OCI-LY7 (cell line): ENCODE measurements around the gene SCN3A. TPM values are rescaled to one million over a fixed set of nuclear protein-coding genes. Genes with fewer than 3 reads are reported as not detected.

Experiments used
- BruUV-seq: library from RNA; stranded (reverse); fragments of 400-500 nt; replicated peaks from 2 replicates; lab custom pipeline; 2021; lab: Mats Ljungman, UMichigan
- CTCF ChIA-PET: fragments of 300-600 bp; sonication (Branson Sonifier 250); formaldehyde crosslinking; loops from one replicate; lab custom pipeline; 2022; ENCODE audit warnings: antibody characterized with exemption; ENCODE audit not compliant: unreplicated experiment; lab: Charles Lee
- POLR2A ChIA-PET: fragments of 300-600 bp; sonication (Branson Sonifier 250); formaldehyde crosslinking; loops from one replicate; lab custom pipeline; 2022; ENCODE audit warnings: antibody characterized with exemption; lab: Charles Lee
- DNase-seq: peaks from one replicate; pipeline ENCODE4 v3.0.0-alpha.2; 2015; ENCODE audit warnings: low spot score
- H2AFZ ChIP-seq: fragments of 200-600 bp; sonication (generic), shearing (Covaris generic); 2 replicates; pipeline ENCODE4 v1.6.1; 2014; ENCODE audit warnings: mild to moderate bottlenecking, antibody characterized with exemption, low read length, moderate library complexity
- H3K27ac ChIP-seq: fragments of 200-600 bp; sonication (generic); 2 replicates; pipeline ENCODE4 v1.5.1; 2014; ENCODE audit warnings: mixed run types, low read depth, mild to moderate bottlenecking, moderate library complexity, low read length, inconsistent platforms; ENCODE audit not compliant: poor library complexity, severe bottlenecking
- H3K36me3 ChIP-seq: fragments of 200-600 bp; sonication (generic); 2 replicates; pipeline ENCODE4 v1.6.1; 2014; ENCODE audit warnings: mild to moderate bottlenecking, antibody characterized with exemption, low read length, moderate library complexity, mixed read lengths; ENCODE audit not compliant: insufficient read depth
- H3K4me1 ChIP-seq: fragments of 200-600 bp; sonication (generic); 2 replicates; pipeline ENCODE4 v1.5.1; 2014; ENCODE audit warnings: mild to moderate bottlenecking, low read length; ENCODE audit not compliant: insufficient read depth, poor library complexity, severe bottlenecking
- H3K4me2 ChIP-seq: fragments of 200-600 bp; sonication (generic); 2 replicates; pipeline ENCODE4 v1.6.1; 2014; ENCODE audit warnings: mild to moderate bottlenecking, low read length
- H3K4me3 ChIP-seq: fragments of 200-600 bp; sonication (generic); 2 replicates; pipeline ENCODE4 v1.5.1; 2014; ENCODE audit warnings: mild to moderate bottlenecking, low read depth, low read length; ENCODE audit not compliant: poor library complexity, severe bottlenecking
- H3K79me2 ChIP-seq: fragments of 200-600 bp; sonication (generic); 2 replicates; pipeline ENCODE4 v1.6.1; 2016; ENCODE audit warnings: low read depth, mild to moderate bottlenecking, low read length, moderate library complexity, mixed read lengths; ENCODE audit not compliant: insufficient read depth
- H3K9me2 ChIP-seq: fragments of 200-600 bp; sonication (generic); 2 replicates; pipeline ENCODE4 v1.6.1; 2016; ENCODE audit warnings: mild to moderate bottlenecking, low read length, mixed read lengths; ENCODE audit not compliant: insufficient read depth
- H3K9me3 ChIP-seq: fragments of 200-600 bp; sonication (generic); 2 replicates; pipeline ENCODE4 v1.6.1; 2014; ENCODE audit warnings: mild to moderate bottlenecking, mixed run types, low read length, mixed read lengths
- H4K20me1 ChIP-seq: fragments of 200-600 bp; sonication (generic); 2 replicates; pipeline ENCODE4 v1.6.1; 2014; ENCODE audit warnings: mild to moderate bottlenecking, antibody characterized with exemption, low read length, moderate library complexity, mixed read lengths; ENCODE audit not compliant: insufficient read depth
- CTCF ChIP-seq: fragments of 200-600 bp; sonication (generic); conservative IDR thresholded peaks from 2 replicates; pipeline ENCODE4 v1.5.1; 2014; ENCODE audit warnings: mild to moderate bottlenecking, antibody characterized with exemption, low read length, moderate library complexity, mixed read lengths
- EZH2phosphoT487 ChIP-seq: fragments of 200-600 bp; sonication (generic); IDR thresholded peaks from 2 replicates; pipeline ENCODE4 v1.6.1; 2018; ENCODE audit warnings: low read depth, borderline replicate concordance, mild to moderate bottlenecking, mixed run types, antibody characterized with exemption, low read length, moderate library complexity, mixed read lengths
- intact Hi-C: fragments of 100-400 bp; cut with micrococcal nuclease; formaldehyde crosslinking; loops from one replicate; pipeline ENCODE4 v1.10.0; 2022; ENCODE audit not compliant: unreplicated experiment
- total RNA-seq, 2 experiments: library from RNA; depleted of rRNA in 1 of 2; stranded (reverse); fragments of >200 nt in 1 of 2; shearing (Covaris generic) in 1 of 2; gene quantifications; 2 replicates each; pipeline ENCODE4 v1.2.3, GENCODE V29; 2014 to 2022

The SCN3A gene
- total RNA-seq, 2 experiments from 2014 or later = 7.1 to 8.0 TPM

GRCh38 chr2:165086337-165086736 is 117.5 kb downstream of the SCN3A start:
- no peak for TF ChIP-seq CTCF
- TF ChIP-seq EZH2phosphoT487 = no peak
- BruUV-seq = no TSS peak
- Histone ChIP-seq H3K79me2 (no peaks in the 10 kb centered on the region), H3K9me2 (no peaks in the 10 kb centered on the region), H3K27ac (no peak overlapping the region), H4K20me1 (no peaks in the 10 kb centered on the region), H3K9me3 (peaks cover 8% of the 10 kb centered on the region; the same call in 1 of the 2 replicates), H3K36me3 (no peaks in the 10 kb centered on the region), H3K4me3 (no peak overlapping the region), H3K4me2 (no peak overlapping the region), H3K4me1 (no peaks in the 10 kb centered on the region), H2AFZ (no peak overlapping the region)
- ChIA-PET POLR2A (no interaction called here), CTCF (no interaction called here)
- DNase-seq = no peak
- intact Hi-C loops = no loop called here

- no peaks in the 10 kb centered on the region for H3K9me2 ChIP-seq
- TF ChIP-seq CTCF = no peak
- TF ChIP-seq EZH2phosphoT487 = no peak
- no peak overlapping the region for H3K27ac ChIP-seq
- ChIA-PET CTCF (no interaction called here), POLR2A (interaction anchor here (0.9 kb wide), 1 partner anchor 8 kb away, joined by 3 read pairs; no protein-coding TSS in a partner anchor)
- H3K9me3 ChIP-seq = peaks cover 8% of the 10 kb centered on the region; the same call in 1 of the 2 replicates
- H4K20me1 ChIP-seq = no peaks in the 10 kb centered on the region
- H3K4me1 ChIP-seq = no peaks in the 10 kb centered on the region
- BruUV-seq = no TSS peak
- no peak overlapping the region for H2AFZ ChIP-seq
- H3K36me3 ChIP-seq = no peaks in the 10 kb centered on the region
- H3K4me3 ChIP-seq = no peak overlapping the region
- no peak for DNase-seq
- H3K4me2 ChIP-seq = no peak overlapping the region
- intact Hi-C loops = no loop called here
- H3K79me2 ChIP-seq = no peaks in the 10 kb centered on the region
Observed at GRCh38 chr2:165083326-165083725, 120.5 kb downstream of the SCN3A start.

- intact Hi-C loops = no loop called here
- no peak for TF ChIP-seq CTCF
- TF ChIP-seq EZH2phosphoT487 = no peak
Observed at GRCh38 chr2:165082479-165082878, 121.4 kb downstream of the SCN3A start.

More at GRCh38 chr2:165082479-165082878, 121.4 kb downstream of the SCN3A start:
- Histone ChIP-seq H3K4me2 (no peak overlapping the region), H3K4me3 (no peak overlapping the region), H3K4me1 (no peaks in the 10 kb centered on the region), H3K79me2 (no peaks in the 10 kb centered on the region), H4K20me1 (no peaks in the 10 kb centered on the region), H3K9me3 (peaks cover 8% of the 10 kb centered on the region; the same call in 1 of the 2 replicates), H3K9me2 (no peaks in the 10 kb centered on the region), H3K27ac (no peak overlapping the region), H2AFZ (no peak overlapping the region), H3K36me3 (no peaks in the 10 kb centered on the region)
- ChIA-PET CTCF (no interaction called here), POLR2A (interaction anchor here (0.5 to 0.9 kb wide), 2 partner anchors 9 to 672 kb away, joined by 3 read pairs; no protein-coding TSS in a partner anchor)
- BruUV-seq = no TSS peak
- DNase-seq = no peak
